GM18498 (cell line): Measurements from ENCODE around the gene WSCD2.

Source experiments
- ATAC-seq: cut with Tn5 transposase; IDR thresholded peaks from one replicate; pipeline ENCODE4 v1.9.1; 2021; ENCODE audit warnings: mild to moderate bottlenecking, moderate library complexity; ENCODE audit not compliant: unreplicated experiment

The WSCD2 gene

DNA sequence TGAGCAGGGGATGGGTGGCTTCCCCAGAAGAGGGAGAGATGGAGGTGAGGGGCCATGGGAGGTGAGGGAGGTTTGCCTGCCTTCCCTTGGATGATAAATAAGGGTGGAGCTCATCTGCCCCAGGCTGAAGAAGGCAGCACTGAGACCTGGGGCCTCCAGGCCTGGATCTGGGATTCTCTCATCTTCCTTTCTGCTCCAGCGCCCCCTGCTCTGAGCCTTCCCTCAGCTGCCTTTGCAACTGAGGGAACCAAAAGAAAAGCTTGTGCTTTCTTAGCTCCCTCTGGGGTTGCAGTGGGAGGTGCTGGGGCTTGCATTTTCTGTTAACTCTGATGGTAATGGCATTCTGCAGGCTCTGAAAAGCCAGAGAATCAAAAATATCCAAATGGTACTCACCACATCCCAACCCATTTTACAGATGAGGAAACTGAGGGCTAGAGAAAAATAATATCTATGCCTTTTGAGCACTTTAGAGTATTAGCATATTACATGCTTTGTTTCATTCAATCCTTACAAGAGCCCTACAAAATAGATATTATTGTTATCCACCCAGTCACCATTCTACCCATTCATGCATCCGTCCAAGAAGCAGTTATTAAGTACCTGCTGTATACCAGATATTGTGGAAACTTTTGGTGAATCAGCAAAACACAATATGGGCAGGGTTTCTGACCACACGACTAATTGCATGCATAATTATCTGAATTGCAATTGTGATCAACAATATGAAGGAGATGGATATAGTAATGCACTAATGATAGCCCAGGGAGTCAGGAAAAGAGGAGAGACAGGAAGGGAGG, 102.2 kb downstream of the WSCD2 start:
- ATAC-seq, result no peak

DNA sequence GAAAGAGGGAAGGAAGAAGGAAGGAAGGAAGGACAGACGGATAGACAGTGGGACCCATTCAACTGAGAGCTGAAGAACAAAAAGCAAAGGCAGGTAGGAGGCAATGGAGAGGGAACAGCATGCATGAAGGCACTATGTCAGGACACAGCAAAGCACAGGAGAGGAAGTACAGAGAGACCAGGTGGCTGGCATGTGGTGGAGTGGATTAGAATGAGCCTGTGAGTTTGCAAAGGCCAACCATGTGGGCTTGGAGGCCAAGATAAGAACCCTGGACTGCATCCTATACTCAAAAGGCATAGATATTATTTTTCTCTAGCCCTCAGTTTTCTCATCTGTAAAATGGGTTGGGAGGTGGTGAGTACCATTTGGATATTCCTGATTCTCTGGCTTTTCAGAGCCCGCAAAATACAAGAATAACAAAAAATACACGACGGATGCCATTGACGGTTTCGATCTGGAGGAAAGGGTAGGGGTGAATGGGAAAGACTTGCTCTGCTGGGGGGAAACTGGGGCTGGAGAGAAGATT, 102.9 kb downstream of the WSCD2 start:
- ATAC-seq, result no peak

DNA sequence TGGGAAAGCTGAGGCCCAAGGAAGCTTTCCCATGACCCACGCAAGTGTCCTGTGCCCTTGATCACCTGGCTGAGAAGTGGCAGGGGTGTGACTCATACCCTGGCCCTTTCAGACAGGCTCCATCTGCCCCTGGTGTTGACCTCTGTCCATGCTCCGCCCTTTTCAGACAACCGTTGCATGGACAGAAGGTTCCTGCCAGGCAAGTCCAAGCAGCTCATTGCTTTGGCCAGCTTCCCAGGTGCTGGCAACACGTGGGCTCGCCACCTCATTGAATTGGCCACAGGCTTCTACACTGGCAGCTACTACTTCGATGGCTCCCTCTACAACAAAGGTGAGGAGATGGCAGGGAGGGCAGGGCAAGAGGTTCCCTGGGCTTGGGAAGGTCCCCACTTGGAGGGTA, 103.5 kb downstream of the WSCD2 start:
- ATAC-seq, result no peak

DNA sequence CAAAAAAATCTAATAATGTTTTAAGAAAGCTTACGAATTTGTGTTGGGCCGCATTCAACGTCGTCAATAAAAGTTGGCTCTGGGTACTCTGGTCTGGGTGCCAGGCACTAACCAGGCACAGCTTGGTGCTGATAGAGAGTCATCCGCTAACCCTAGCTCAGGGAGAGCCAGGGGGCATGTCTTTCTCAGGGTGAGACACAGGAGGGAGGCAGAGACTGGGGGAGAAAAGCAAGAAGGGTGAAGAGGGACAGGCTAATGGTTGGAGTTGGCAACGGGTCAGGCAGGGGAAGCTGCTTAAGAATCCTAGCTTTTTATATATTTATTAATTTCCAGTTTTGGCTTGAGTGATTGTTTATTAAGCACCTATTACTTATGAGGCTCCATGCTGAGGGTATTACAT, 105.1 kb downstream of the WSCD2 start:
- no peak for ATAC-seq

DNA sequence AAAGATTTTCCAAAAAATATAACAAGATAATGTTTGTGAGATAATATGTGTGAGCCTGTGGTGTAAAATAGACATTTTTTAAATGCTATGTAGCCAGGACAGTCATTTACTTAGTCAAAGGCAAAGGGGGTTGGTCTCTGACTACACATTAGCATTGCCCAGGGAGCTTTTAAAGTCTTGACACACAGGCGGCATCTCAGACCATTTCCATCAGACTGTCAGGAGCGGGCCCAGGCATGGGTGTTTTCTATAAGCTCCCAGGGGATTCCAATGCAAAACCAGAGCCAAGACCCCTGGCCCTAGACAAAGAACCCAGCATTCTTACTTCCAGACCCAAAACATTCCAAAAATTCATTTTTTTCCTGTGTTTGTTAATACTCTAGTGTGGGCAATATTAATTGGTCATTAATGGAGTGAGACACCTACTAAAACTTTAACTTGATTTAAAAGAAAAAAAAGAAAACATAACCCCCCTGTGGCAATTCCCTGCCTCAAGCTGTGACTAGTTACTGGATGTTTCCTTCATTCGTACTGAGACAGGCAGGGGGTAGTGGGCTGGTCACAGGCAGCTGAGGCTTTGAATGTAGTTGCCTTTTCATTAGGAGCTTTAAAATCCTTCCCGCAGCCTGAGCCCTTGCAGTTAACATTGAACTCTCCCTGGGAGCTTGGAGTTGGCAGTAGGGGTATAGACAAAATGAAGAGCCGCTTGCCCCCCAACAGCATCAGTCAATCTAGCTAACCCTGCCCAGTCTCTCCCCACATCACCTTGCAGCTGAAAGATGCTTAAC, 106.3 kb downstream of the WSCD2 start:
- ATAC-seq, result no peak

DNA sequence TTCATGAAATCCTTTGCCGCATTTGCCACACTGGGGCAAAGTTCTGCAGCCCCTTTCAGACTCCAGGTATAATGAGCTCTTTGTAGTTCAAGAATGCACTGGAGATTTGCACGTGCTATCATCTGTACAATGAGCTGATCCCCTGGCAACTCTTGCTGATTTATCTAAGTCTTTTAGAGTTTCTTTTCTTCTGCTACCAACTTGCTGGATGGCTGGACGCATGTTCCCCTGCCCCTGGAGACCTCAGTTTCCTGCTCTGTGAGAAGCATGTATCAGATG, 106.8 kb downstream of the WSCD2 start:
- no peak for ATAC-seq

DNA sequence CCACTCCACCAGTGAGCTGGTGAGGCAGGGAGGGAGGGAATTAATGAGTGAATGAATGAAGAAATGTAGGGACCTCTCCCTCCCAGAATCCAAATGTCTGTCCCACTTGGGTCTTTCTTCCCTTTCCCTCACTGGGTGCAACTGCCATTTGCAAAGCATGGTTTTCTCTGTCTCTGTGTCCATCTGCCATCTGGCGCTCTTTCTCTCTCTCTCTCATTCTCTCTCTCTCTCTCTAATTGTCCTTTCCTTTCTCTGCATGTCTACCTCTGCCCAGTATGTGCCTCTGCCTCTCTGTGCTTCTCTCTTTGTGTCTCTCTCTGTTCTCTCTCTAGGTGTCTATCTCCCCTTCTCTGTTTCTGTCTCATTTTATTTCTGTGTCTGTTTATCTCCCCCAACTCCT, 107.3 kb downstream of the WSCD2 start:
- no peak for ATAC-seq

DNA sequence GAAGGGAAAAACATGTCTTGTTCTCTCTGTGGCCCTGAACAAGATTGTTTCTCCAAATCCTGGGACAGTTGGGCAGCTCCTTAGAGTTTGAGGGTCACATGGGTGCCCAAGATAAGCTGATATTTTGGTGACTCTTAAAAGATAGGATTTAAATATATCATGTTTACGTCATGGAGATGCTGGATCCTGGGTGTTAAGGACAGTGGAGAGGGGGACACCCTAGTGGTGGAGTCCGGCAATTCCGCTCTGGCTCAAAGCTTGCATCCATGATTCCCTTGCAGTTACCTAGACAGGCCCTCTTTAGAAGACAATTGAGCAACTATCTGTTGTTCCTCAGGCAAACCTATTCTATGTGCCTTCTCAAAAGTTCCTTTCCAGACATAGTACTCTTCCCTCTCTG, 108.2 kb downstream of the WSCD2 start:
- no peak for ATAC-seq

DNA sequence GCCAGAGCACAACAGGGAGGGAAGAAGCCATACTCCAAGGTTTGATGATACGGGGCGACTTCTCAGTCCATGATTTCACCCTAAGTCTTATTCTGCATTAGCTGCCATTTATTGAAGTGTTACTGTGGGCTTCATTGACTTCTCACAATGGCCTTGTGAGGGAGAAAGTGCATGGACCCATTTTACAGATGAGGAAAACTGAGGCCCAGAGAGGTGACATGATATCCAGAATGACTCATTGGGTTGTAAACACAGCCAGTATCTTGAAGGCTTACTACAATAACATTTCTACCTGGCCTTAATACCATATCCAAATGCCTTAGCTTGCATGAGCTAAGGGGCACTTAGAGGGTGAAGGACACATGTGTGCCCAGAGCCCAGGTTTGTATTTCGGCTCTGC, 109.4 kb downstream of the WSCD2 start:
- no peak for ATAC-seq

DNA sequence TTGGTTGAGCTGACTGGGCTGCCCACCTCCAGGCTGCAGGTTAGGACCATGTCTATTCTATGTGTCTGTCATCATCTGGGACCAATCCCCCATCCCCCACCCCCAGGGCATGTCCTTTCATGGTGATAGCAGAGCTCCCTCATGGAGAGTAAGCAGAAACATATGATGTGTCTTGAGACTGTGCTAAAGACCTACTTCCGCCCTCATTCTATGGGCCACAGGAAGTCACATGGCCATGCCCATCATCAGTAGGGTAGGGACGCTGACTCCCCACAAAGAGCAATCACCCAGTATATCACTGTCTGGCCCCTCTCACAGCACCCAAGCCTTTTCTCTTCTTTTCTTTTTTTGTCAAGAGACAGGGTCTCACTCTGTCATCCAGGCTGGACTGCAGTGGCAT, 110.3 kb downstream of the WSCD2 start:
- no peak for ATAC-seq

DNA sequence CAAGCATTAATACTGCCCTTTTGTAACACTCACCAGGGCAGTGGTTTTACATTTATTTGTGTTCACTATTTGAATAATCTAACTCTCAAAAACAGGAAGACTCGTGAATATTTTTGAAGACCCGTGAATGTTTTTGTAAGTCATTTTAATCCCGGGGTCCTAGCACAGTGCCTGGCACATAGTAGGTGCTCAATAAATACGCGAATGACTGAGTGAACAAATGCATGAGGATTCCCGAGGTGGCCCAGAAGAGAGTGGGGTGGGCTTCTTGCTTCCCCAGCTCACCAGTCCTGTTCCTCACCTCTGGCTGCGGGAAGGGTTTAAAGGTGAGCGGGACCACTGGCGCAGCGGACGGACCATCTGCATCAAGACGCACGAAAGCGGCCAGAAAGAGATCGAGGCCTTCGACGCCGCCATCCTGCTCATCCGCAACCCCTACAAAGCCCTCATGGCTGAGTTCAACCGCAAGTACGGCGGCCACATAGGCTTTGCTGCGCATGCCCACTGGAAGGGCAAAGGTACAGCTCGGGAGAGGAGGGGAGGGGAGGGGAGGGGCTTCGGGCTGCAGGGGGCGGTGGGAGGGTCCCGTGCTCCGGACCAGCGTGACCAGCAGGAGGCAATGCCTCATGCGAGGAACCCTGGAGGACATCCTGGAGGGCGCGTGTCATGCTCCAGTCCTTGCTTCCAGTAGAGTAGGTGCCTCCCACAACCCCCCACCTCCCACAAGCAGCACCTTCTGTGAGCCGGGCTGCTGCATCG, 111.1 kb downstream of the WSCD2 start:
- no peak for ATAC-seq

DNA sequence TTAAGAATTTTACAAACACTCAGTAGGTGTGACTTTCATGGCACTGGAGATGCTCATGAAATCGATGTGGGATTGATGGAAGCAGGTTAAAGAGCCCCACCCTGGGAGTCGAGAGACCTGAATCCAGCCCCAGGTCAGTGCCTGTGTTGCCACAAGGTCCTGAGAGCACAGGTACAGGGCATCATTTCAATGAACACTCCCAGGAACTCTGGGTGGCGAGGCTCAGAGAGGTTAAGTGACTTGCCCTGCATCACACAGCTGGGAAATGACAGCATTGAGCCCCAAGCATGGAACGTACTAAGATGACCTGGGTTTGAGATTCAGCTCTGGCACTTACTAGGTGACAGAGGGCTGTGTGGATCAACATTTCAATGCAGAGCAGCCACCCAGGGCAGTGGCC, 111.8 kb downstream of the WSCD2 start:
- no peak for ATAC-seq

DNA sequence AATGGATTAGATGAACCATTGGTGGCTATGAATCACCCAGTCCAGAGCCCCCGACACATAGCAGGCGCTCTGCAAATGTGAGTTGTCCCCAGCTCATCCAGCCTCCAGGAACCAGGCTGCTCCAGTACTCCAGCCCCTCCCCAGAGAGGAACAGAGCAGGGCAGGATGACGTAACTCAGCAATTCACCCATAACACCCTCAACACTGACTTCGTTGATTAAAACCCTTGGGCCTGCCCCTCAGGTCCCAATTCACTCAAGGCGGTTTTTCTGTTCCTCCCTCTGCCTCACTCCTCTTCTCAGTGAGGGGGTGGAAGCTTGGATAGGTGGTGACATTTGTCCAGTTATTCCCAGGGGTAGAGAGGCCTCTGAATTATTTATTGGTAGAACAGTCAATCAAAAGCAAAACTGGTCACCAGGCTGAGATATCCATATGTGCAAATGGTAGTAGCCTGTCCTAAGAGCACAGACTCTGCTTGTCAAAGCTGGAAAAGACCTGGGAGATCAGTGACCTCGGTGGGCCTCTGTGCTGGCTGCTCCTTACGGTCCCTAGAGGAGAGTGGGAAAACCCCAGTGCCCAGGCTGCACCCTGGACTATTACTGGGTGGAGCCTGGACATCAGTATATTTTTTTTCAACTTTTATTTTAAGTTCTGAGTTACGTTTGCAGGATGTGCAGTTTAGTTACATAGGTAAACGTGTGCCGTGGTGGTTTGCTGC, 113.1 kb downstream of the WSCD2 start:
- ATAC-seq, result no peak

DNA sequence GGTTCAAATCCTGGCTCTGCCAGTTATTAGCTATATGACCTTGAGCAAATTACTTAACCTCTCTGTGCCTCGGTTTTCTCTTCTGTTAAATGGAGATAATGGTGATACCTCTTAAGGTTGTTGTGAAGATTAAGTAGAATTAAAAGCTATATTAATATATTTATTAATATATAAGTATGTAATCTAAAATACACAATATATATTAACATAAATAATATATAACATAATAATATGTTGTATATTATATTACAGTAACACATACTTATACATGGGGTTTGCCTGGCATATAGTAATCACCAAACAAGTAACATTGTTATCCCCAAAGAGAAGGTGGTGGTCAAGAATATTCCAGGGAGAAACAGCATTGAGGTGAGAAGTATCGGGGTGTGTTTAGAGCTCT, 118.0 kb downstream of the WSCD2 start:
- ATAC-seq, result no peak

DNA sequence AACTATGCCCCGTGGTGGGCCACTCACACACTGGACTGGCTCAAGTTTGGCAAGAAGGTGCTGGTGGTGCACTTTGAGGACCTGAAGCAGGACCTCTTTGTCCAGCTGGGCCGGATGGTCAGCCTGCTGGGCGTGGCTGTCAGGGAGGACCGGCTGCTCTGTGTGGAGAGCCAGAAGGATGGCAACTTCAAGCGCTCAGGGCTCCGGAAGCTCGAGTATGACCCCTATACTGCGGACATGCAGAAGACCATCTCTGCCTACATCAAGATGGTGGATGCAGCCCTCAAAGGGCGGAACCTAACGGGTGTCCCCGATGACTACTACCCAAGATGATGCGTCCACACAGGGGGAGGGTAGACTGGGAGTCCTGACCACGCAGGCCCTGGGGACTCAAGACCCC, 118.9 kb downstream of the WSCD2 start:
- no peak for ATAC-seq

DNA sequence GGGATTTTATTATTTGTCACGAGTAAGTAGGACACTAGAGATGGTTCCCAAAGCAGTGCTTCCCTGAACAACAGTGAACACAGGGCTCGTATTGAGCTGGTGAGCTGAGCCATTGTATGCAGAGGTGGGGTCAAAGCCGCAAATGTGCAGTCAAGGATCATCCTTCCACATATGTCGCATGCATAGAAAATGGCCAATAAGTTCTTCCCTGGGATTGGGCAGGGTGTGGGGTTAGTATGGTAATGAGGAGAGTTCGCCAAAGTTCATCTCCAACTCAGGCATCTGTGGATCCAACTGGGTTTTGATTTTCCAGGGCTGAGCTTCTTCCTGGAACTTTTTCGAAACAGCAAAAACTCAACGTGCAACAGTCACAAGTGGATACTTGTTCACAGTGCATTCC, 123.4 kb downstream of the WSCD2 start:
- no peak for ATAC-seq

DNA sequence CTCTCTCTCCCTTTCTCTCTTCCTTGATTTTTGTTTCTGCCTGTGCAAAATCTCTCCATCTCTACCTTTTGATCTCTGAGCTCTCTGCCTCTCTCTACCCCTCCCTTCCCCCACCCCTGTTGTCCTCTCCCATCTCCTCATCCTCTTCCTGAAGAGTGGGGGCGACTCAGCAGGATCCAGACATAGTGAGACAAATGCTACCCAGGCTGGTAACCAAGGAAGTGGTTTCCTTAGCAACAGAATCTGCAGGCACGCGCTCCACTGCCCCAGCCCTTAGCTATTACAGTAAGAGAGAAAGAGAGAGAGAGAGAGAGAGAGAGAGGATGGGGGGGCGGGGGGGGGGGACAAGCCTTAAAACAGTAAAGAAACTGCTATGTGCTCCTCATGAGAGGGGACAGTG, 124.5 kb downstream of the WSCD2 start:
- no peak for ATAC-seq

DNA sequence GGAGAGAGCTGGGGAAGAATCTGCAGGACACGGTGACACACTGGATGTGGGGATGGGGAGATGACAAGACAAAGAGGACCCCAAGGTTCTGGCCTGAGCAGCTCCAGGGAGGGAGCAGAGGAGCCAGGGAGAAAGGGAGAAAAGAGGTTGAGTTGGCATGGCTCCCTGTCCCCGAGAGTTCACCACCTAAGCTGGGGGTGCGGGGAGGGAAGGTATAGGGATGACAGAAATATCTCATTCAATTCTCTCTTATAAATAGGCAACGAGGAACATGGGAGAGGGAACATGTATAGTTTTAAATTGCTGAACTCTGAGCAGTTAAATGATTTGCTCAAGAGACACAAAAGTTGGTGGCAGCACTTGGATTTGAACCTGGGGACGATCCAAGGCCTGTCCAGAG, 124.9 kb downstream of the WSCD2 start:
- ATAC-seq, result no peak

DNA sequence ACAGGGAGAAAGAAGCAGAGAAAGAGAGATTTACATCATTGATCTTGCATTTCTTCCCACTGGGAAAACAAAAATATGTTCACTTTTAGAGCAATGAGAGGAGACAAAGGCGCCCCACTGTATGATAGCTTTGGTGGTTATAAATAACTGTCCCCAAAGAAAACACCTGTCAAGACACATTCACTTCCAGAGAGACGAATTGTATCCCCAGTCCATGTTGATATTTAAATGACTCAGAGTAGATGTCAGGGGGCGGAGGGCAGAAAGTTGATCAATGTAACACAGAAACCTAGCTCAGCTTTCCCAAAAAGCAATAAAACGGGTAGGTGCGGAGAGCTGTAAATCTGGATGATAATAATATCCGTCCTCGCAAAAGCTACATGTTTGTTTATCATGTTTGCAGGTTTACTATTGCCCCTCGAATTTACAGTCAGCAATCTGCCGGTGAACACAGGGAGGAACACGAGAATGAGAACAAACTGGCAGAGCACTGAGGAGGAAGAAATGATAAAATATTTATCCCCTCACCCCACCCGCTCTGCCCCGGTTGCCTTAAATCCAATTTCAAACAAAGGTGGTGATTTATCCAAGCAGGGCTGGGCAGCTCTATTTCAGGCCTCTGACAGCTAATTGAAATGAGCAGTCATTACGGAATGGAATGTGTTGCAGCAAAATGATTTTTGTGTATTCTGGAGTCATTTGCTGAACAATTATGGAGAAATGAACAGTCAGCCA, 125.6 kb downstream of the WSCD2 start:
- no peak for ATAC-seq

DNA sequence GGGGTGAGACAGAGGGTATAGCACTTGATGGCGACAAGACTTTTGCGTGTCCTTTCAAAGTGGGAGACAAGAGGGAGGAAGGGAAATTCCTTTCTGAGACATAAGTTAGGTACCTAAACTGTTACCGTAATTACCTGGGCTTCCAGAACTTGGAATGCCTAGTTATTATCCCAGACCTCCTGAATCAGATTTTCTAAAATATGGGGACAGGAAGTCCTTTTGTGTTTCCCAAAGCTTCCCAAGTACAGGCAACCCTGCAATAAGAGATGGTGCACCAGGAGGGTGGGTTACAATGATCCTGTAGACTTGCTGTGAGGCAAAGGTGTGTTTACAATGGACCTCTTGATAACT, 126.1 kb downstream of the WSCD2 start:
- ATAC-seq, result no peak

DNA sequence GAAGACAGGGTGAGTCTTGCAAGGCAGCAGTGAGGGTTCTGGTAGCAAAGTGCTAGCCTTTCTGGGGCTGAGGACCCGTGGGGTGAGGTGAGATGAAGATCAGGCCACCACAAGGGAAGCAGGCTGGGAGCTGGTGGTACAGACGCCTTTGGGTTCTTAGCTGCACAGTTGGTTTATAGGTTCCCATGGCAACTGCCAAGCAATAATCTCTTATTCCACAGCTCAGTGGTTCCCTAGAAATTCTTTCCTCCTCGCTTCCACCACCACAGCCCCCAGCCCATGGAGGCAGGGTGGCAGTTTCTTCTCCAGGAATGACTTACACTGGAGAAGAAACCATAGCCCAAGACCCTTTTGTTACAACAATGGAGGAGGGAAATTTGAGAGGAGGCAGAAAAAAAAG, 127.9 kb downstream of the WSCD2 start:
- ATAC-seq, result no peak
